Measurements from ENCODE around the gene ALPL. TPM values are rescaled to one million over a fixed set of nuclear protein-coding genes. Genes with fewer than 3 reads are reported as not detected.

ALPL gene
- total and polyA plus RNA-seq, 9 of the 15 experiments (the other 6 are each of a cell fraction or from before 2014, with no cell fraction given) = 0.04 to 0.38 (median 0.18) TPM; not detected in 4

DNA sequence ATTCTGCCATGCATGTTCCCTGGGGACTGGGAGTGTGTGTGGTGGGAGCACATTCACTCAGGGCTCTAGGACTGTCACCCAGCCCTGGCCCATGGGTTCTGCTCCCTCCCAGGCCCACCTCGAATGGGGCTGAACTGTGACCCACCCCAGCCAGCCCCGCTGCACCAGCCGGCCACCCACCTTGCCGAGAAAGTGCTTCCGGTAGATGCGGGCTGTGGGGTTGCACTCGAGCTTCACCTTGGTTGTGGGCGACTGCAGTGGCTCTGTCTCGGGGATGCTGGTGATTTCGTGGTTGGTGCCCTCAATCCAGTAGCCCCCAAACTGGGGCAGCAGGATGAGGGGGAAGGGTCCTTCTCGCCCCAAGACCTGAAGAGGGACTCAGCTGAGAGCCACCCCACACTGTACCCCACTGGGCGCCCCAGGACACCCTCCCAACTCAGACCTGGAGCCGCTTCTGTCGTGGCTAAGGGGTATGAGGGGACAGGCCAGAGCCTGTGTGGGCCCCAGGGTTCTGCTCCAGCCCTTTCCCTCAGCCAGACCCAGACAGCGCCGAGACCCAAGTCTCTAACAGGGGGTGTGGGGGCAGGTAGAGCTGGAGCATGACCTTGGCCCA, 108.0 kb downstream of the ALPL start:
- CTCF ChIA-PET (ENCODE audit: low intra/inter-chr PET ratio) = no interaction called here
- no peak for ATAC-seq
- peaks cover 43% of the 10 kb centered on the region for H3K36me3 ChIP-seq (ENCODE audit: control insufficient read depth, insufficient read depth, low read length)
- H3K9me3 ChIP-seq (replicated peaks; ENCODE audit: control insufficient read depth, insufficient read depth, low read depth, low read length) = no peaks in the 10 kb centered on the region
- no peak overlapping the region for H3K4me2 ChIP-seq (ENCODE audit: insufficient read depth, low read length)
- 89% methylated on average over 15 of the region's 16 CpGs for WGBS (ENCODE audit: insufficient coverage, low coverage, missing lambda C conversion rate)
- H3K27ac ChIP-seq (ENCODE audit: extremely low read depth, low read depth, low read length) = 0 out of 3 replicates have a peak overlapping the region, but pooled peaks have one; percentile 47
- peaks cover 58 to 87% of the 10 kb centered on the region in 2 experiments for H3K4me1 ChIP-seq (replicated peaks in 1 of 2; ENCODE audit: control insufficient read depth in 2 of 2, insufficient read depth in 2 of 2, low read length in 2 of 2)
- peaks cover 8% of the 10 kb centered on the region for H3K9me1 ChIP-seq (ENCODE audit: control insufficient read depth, insufficient read depth, low read length)
- no peak for DNase-seq (ENCODE audit: extremely low read depth in 1 of 4, low spot score in 3 of 4)
- intact Hi-C loops (cut with micrococcal nuclease) (no loop called here), in situ Hi-C loops (cut with MboI) (no loop called here)
- no TSS peak for BruUV-seq (replicated peaks)
- H3K79me2 ChIP-seq (ENCODE audit: control insufficient read depth, insufficient read depth, low read length) = peaks cover 31% of the 10 kb centered on the region
- H3K9ac ChIP-seq (ENCODE audit: insufficient read depth in 1 of 2, low read depth in 2 of 2, low read length in 2 of 2) = peak overlapping the region in 1 of 2 experiments; percentile 87; a peak in 2 of 4 replicates
- no peak overlapping the region for H3K4me3 ChIP-seq
- peak; percentile 13 for TF ChIP-seq WHSC1 (IDR thresholded peaks at IDR 0.05; ENCODE audit: low read length)
- no peak for TF ChIP-seq NUFIP1 (IDR thresholded peaks at IDR 0.05; ENCODE audit: partially characterized antibody)
- H4K20me1 ChIP-seq (replicated peaks; ENCODE audit: control insufficient read depth, insufficient read depth, low read length) = no peaks in the 10 kb centered on the region
- POLR2A ChIA-PET = interaction anchor here (0.8 to 1.2 kb wide), 4 partner anchors 9 to 25 kb away, joined by 3 to 6 read pairs (median 4); no protein-coding TSS in a partner anchor
- no peak for FAIRE-seq
- no peaks in the 10 kb centered on the region for H3K27me3 ChIP-seq (ENCODE audit: control insufficient read depth in 2 of 2, insufficient read depth in 2 of 2, low read length in 2 of 2)
- H2AFZ ChIP-seq (ENCODE audit: low read depth, low read length) = no peak overlapping the region

DNA sequence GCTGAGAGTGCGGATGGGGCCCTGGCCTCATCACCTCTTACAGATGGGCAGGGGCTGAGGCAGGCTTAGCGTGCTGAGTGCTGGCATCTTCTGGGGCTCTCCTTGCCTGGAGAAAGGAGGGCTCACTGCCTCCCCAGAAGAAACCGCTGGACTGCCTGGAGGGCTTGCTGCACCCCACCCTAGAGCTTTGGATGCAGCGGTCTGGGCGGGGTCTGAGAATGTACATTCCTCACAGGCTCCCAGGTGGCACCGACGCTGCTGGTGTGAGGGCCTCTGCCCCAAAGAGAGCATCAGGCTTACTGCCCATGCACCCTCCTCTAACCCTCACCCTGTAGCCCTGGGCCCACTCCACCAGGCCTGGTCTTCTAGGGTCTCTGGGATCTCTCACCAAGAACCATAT, 108.8 kb downstream of the ALPL start:
- no peaks in the 10 kb centered on the region for H3K9me3 ChIP-seq (replicated peaks; ENCODE audit: control insufficient read depth, insufficient read depth, low read depth, low read length)
- H3K9me1 ChIP-seq (ENCODE audit: control insufficient read depth, insufficient read depth, low read length) = peaks cover 8% of the 10 kb centered on the region
- H3K79me2 ChIP-seq (ENCODE audit: control insufficient read depth, insufficient read depth, low read length) = peaks cover 31% of the 10 kb centered on the region
- ChIA-PET CTCF (ENCODE audit: low intra/inter-chr PET ratio) (no interaction called here), POLR2A (interaction anchor here (0.6 to 1.2 kb wide), 4 partner anchors 10 to 780 kb away, joined by 3 to 6 read pairs (median 3); no protein-coding TSS in a partner anchor)
- in situ Hi-C loops (cut with MboI) (no loop called here), intact Hi-C loops (cut with micrococcal nuclease) (no loop called here)
- H3K4me2 ChIP-seq (ENCODE audit: insufficient read depth, low read length) = no peak overlapping the region
- H3K36me3 ChIP-seq (ENCODE audit: control insufficient read depth, insufficient read depth, low read length) = peaks cover 35% of the 10 kb centered on the region
- no TSS peak for BruUV-seq (replicated peaks)
- 83% methylated on average over 7 of the region's 7 CpGs for WGBS (ENCODE audit: insufficient coverage, low coverage, missing lambda C conversion rate)
- H3K4me3 ChIP-seq = no peak overlapping the region
- no peak for DNase-seq (ENCODE audit: extremely low read depth in 1 of 4, low spot score in 3 of 4)
- no peaks in the 10 kb centered on the region for H4K20me1 ChIP-seq (replicated peaks; ENCODE audit: control insufficient read depth, insufficient read depth, low read length)
- no peak overlapping the region for H2AFZ ChIP-seq (ENCODE audit: low read depth, low read length)
- no peak overlapping the region for H3K27ac ChIP-seq (ENCODE audit: extremely low read depth, low read depth, low read length)
- no peaks in the 10 kb centered on the region for H3K27me3 ChIP-seq (ENCODE audit: control insufficient read depth in 2 of 2, insufficient read depth in 2 of 2, low read length in 2 of 2)
- H3K9ac ChIP-seq (ENCODE audit: insufficient read depth in 1 of 2, low read depth in 2 of 2, low read length in 2 of 2) = peak overlapping the region in 1 of 2 experiments; percentile 87; a peak in 2 of 4 replicates
- FAIRE-seq = no peak
- no peak for ATAC-seq
- peaks cover 49 to 85% of the 10 kb centered on the region in 2 experiments for H3K4me1 ChIP-seq (replicated peaks in 1 of 2; ENCODE audit: control insufficient read depth in 2 of 2, insufficient read depth in 2 of 2, low read length in 2 of 2)
- TF ChIP-seq CBFA2T3 (IDR thresholded peaks at IDR 0.05) (no peak), NCOR1 (IDR thresholded peaks at IDR 0.05) (no peak), KDM1A (IDR thresholded peaks at IDR 0.05) (no peak), EZH2 (IDR thresholded peaks at IDR 0.05; ENCODE audit: borderline replicate concordance, low read depth, low read length) (no peak), KDM2B (CRISPR knock-in tag; IDR thresholded peaks at IDR 0.05) (no peak), MTA2 (IDR thresholded peaks at IDR 0.05; ENCODE audit: low read depth) (no peak), PTRF (tag; IDR thresholded peaks at IDR 0.05) (no peak), DNMT1 (IDR thresholded peaks at IDR 0.05) (no peak), NFE2 (IDR thresholded peaks at IDR 0.05; ENCODE audit: low read depth) (no peak), SUPT5H (IDR thresholded peaks at IDR 0.05) (no peak)
- TF ChIP-seq, protein P1, sequence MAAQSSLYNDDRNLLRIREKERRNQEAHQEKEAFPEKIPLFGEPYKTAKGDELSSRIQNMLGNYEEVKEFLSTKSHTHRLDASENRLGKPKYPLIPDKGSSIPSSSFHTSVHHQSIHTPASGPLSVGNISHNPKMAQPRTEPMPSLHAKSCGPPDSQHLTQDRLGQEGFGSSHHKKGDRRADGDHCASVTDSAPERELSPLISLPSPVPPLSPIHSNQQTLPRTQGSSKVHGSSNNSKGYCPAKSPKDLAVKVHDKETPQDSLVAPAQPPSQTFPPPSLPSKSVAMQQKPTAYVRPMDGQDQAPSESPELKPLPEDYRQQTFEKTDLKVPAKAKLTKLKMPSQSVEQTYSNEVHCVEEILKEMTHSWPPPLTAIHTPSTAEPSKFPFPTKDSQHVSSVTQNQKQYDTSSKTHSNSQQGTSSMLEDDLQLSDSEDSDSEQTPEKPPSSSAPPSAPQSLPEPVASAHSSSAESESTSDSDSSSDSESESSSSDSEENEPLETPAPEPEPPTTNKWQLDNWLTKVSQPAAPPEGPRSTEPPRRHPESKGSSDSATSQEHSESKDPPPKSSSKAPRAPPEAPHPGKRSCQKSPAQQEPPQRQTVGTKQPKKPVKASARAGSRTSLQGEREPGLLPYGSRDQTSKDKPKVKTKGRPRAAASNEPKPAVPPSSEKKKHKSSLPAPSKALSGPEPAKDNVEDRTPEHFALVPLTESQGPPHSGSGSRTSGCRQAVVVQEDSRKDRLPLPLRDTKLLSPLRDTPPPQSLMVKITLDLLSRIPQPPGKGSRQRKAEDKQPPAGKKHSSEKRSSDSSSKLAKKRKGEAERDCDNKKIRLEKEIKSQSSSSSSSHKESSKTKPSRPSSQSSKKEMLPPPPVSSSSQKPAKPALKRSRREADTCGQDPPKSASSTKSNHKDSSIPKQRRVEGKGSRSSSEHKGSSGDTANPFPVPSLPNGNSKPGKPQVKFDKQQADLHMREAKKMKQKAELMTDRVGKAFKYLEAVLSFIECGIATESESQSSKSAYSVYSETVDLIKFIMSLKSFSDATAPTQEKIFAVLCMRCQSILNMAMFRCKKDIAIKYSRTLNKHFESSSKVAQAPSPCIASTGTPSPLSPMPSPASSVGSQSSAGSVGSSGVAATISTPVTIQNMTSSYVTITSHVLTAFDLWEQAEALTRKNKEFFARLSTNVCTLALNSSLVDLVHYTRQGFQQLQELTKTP (IDR thresholded peaks at IDR 0.05; ENCODE audit: low read depth in 1 of 2, partially characterized antibody in 2 of 2) = no peak
- TF ChIP-seq, protein P2, sequence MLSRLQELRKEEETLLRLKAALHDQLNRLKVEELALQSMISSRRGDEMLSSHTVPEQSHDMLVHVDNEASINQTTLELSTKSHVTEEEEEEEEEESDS (CRISPR knock-in tag; IDR thresholded peaks at IDR 0.05) = no peak
